ENCODE results near the gene MPV17L2.
"Not testable (repeated sequence)": the region's sequence is repeated elsewhere in the genome, so short reads cannot be mapped to it uniquely, and the experiment has no call there.

Gene MPV17L2

GRCh38 chr19:18192673-18193387, at the start of gene MPV17L2:
Gene MPV17L2 (plus strand): TSS chr19:18193218. CDS start chr19:18193282, 64 bp downstream.
- DNase-seq (ENCODE audit: low spot score): peak; percentile 100

GRCh38 chr19:18143902-18144301, 49.1 kb upstream of the MPV17L2 start:
- no peak for DNase-seq (ENCODE audit: low spot score)

- DNase-seq (ENCODE audit: low spot score): no peak
Observed at GRCh38 chr19:18144361-18144760, 48.7 kb upstream of the MPV17L2 start.

GRCh38 chr19:18144906-18145305, 48.1 kb upstream of the MPV17L2 start:
- no peak for DNase-seq (ENCODE audit: low spot score)

GRCh38 chr19:18145391-18145999, 47.5 kb upstream of the MPV17L2 start:
- DNase-seq (ENCODE audit: low spot score): no peak

GRCh38 chr19:18147396-18147795, 45.6 kb upstream of the MPV17L2 start:
- DNase-seq (ENCODE audit: low spot score): no peak

GRCh38 chr19:18149596-18149975, 43.4 kb upstream of the MPV17L2 start:
- DNase-seq (ENCODE audit: low spot score): no peak

GRCh38 chr19:18150776-18151624, 42.0 kb upstream of the MPV17L2 start:
- peak; percentile 81 for DNase-seq (ENCODE audit: low spot score)

GRCh38 chr19:18152442-18152816, 40.6 kb upstream of the MPV17L2 start:
- peak; percentile 96 for DNase-seq (ENCODE audit: low spot score)

GRCh38 chr19:18152817-18153555, 40.0 kb upstream of the MPV17L2 start, which contains the start of gene PIK3R2:
Gene PIK3R2 (plus strand): TSS chr19:18153163. CDS start chr19:18155880, 2,717 bp downstream.
- DNase-seq (ENCODE audit: low spot score): peak; percentile 99

GRCh38 chr19:18153556-18154134, 39.4 kb upstream of the MPV17L2 start:
- DNase-seq (ENCODE audit: low spot score): no peak

- DNase-seq (ENCODE audit: low spot score): no peak
Observed at GRCh38 chr19:18155095-18156087, 37.6 kb upstream of the MPV17L2 start.

GRCh38 chr19:18156268-18156667, 36.8 kb upstream of the MPV17L2 start:
- DNase-seq (ENCODE audit: low spot score): no peak

GRCh38 chr19:18156841-18157464, 36.1 kb upstream of the MPV17L2 start:
- peak; percentile 73 for DNase-seq (ENCODE audit: low spot score)

GRCh38 chr19:18157465-18158063, 35.5 kb upstream of the MPV17L2 start:
- no peak for DNase-seq (ENCODE audit: low spot score)

GRCh38 chr19:18158467-18158866, 34.6 kb upstream of the MPV17L2 start:
- no peak for DNase-seq (ENCODE audit: low spot score)

GRCh38 chr19:18159059-18159616, 33.9 kb upstream of the MPV17L2 start:
- not testable (repeated sequence) for DNase-seq (ENCODE audit: low spot score)

GRCh38 chr19:18159810-18160209, 33.2 kb upstream of the MPV17L2 start:
- no peak for DNase-seq (ENCODE audit: low spot score)

GRCh38 chr19:18160493-18160970, 32.5 kb upstream of the MPV17L2 start:
- DNase-seq (ENCODE audit: low spot score): no peak
